HPDE6-E6E7 (cell line): ENCODE measurements around the gene LIM2.
"Not testable (repeated sequence)": the region's sequence is repeated elsewhere in the genome, so short reads cannot be mapped to it uniquely, and the experiment has no call there.

Experiments used
- DNase-seq: peaks from one replicate; pipeline ENCODE4 v3.0.0; 2011; ENCODE audit warnings: missing footprints; ENCODE audit errors: extremely low spot score

LIM2 gene, protein sequence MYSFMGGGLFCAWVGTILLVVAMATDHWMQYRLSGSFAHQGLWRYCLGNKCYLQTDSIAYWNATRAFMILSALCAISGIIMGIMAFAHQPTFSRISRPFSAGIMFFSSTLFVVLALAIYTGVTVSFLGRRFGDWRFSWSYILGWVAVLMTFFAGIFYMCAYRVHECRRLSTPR

DNA sequence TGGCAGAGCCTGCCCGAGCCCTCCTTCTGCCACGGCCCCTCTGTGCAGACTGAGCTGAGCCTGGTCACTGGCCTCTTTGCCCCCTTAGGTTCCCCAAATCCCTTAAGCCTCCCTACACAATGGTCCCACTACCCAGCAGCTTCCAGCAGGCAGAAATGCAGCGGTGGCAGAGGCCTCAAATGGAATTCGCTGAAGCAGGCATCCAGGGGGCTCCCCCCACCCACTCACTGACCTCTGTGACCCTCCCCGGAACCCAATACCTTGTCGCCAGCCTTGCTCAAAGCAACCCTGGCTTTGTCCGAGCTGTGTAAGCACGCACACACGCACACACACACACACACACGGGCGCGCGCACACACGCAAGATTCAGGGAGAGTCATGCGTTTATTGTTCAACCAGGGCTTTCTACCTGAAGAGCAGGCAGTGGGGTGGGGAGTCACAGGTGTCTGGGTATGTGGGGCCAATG lies at the start of gene LIM2:
LIM2 (minus strand) TSS at position 51 of the 466 bp plus-strand sequence. CDS start 531 bp downstream, outside the sequence.
- DNase-seq, result no peak

DNA sequence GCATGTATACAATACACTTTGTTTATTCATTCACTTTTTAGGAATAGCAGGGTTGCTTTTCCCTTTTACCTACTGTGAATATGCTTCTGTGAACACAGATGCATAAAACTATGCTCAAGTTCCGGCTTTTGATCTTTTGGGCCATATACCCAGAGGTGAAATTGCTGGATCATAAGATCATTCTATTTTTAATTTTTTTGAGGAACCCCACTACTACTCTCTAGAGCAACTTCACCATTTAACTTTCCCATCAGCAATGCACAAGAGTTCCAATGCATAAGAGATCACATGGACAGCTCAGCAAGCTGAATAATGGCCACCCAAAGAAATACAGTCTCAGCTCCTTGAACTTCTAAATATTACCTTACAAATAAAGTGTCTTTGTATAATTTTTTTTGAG lies 46.7 kb upstream of the LIM2 start:
- no peak for DNase-seq

DNA sequence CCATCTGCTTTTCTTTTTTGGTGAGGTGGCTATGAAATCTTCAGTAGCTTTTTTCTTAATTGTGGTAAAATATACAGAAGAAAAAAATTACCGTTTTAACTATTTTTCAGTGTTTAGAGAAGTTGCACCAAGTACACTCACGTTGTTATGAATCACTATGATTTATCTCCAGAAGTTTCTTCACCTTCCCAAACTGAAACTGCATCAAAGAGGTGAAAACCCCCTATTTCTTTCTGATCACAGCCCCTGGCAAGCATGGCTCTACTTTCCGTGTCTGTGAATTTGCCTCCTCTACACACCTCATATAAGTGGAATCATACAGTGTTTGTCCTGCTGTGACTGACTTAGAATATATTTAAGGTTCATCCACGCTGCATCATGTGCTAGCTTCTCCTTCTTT lies 45.3 kb upstream of the LIM2 start:
- no peak for DNase-seq

DNA sequence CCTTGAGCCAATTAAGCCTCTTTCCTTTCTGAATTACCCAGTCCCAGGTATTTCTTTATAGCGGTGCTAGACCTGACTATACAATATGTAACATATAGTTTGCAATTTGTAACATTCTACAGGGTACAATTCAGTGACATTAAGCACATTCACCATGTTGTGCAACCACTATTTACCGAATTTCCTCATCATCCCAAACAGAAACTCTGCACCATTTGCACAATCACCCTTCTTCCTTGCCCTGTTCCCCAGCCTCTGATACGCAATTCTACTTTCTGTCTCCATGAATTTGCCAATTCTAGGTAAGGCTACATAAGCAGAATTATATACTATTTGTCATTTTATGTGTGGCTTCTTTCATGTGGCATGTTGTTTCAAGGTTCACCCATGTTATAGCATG lies 43.4 kb upstream of the LIM2 start:
- no peak for DNase-seq

DNA sequence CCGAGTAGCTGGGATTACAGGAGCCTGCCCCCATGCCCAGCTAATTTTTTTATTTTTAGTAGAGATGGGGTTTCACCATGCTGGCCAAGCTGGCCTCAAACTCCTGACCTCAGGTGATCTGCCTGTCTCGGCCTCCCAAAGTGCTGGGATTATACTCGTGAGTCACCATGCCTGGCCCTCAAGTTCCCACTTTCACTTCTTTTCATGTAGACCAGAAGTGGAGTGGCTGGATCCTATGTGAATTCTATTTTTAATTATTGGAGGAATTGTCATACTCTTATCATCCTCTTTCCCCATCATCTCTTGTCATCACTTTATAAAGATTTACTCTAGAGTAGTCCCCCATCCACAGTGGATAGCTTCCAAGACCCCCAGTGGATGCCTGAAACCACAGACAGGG lies 42.4 kb upstream of the LIM2 start:
- DNase-seq, result no peak

DNA sequence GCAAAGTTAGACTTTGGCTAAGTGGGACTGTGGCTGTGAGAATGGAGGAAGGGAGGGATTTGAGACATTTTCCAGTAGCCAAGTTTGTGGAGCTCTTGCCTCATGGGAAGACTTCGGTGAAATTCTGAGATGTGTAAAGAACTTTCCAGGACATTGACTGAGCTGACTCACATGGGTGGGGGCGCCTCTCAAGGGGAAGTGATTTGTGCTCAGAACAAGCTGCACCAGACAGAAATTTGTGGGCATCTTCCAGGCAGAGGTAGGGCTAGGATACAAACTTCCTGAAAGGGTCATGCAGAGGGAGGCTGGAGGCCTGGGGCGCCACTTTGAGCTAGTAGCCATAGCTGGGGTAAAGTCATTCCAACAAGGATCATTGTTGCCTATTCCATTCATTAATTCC lies 39.4 kb upstream of the LIM2 start:
- DNase-seq, result no peak

DNA sequence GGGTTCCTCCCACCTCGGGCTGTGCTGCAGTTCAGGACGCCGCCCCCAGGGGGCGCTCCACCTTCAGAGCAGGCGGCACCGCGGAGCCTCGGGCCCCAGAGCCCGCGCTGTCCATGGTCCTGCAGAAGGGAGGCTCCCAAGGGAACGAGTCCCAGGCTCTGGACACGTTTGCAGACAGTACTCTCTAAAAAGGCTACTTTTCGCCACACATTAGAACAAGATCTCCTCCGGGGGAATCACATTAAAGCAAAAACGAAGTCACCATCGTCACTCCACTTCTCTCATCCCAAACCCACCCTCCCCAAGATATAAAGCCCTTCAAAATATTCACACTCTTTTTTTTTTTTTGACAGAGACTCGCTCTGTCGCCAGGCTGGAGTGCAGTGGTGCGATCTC lies 34.3 kb upstream of the LIM2 start:
- DNase-seq, result peak; percentile 70

DNA sequence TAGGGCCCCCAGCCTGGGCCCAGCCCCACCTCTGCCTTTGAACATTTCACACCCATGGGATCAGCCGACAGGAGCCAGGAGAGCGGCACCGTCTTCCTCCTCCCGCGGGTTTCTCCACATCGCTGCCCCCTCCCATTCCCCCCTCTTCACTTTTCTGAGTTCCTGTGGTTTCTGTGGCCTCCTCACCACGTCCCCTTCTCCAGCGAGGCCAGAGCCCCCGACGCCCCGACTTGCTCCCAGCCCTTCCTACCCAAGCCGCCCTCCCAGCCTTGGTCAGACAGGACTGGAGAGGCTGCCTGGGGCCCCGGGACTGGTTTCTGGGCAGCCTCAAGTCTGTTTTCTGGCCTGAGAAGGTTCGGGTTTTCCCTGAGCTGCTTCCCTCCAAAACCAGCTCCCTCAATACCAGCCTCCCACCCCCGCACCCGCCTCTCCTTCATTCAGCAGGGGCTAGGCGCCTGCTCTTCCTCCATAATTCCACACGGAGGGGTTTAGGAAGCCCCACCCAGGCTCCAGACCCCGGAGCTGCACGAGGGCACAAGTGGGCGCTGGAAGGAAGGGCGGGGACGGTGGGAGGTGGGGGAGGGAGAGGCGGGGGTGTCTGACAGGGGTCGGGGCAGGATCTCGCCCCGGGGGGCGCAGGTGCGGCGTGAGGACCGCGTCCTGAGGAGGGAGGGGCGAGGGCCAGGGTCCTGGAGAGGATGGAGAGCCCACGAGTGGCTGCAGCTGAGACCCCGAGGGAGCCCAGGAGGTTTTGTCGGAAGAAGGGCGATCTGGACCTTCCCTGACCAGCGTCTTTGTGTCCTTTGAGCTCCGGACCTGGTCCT lies 33.7 kb upstream of the LIM2 start:
- DNase-seq, result no peak

DNA sequence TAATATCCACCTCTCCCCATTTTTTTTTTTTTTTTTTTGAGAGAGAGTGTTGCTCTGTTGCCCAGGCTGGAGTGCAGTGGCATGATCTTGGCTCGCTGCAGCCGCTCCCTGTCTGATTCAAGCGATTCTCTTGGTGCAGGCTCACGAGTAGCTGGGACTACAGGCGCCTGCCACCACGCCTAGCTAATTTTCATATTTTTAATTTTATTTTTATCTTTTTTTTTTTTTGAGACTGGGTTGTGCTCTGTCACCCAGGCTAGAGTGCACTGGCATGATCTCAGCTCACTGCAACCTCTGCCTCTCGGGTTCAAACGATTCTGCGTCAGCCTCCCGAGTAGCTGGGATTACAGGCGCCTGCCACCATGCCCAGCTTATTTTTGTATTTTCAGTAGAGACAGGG lies 32.7 kb upstream of the LIM2 start:
- DNase-seq, result not testable (repeated sequence)

DNA sequence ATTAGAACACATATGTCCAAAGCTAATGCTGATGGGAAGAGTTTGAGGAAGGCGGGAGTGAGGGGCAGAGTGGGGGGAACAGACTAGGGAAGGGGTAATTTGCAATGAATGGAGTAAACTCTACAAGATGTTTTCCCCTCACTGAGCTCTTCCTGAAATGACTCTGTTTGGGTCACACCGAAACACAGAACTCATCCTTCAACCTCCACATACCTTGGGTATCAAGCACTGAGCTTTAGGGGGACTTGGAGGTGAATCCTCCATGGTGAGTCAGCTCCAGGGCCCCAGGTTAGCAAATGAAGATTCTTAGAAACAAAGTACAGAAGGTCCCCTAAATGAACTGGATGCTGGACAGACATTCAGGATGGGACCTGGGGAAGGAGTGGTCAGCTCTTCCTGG lies 30.9 kb upstream of the LIM2 start:
- no peak for DNase-seq

DNA sequence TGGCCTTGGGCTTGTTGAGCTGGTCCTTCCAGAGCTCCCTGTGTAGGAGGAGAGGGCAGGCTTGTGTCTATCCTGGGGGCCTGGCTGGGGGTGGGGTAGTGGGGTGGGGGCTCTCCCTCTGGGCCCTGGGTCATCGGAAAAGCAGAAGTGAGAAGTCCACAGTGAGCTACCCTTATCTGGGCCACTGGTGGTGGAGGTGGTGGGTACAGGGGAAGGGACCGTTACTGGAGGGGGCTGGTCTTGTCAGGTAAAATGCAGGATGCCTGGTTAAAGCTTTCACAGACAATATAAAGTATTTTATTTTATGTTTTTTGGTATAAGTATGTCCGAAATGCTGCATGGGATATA lies 30.0 kb upstream of the LIM2 start:
- DNase-seq, result no peak

DNA sequence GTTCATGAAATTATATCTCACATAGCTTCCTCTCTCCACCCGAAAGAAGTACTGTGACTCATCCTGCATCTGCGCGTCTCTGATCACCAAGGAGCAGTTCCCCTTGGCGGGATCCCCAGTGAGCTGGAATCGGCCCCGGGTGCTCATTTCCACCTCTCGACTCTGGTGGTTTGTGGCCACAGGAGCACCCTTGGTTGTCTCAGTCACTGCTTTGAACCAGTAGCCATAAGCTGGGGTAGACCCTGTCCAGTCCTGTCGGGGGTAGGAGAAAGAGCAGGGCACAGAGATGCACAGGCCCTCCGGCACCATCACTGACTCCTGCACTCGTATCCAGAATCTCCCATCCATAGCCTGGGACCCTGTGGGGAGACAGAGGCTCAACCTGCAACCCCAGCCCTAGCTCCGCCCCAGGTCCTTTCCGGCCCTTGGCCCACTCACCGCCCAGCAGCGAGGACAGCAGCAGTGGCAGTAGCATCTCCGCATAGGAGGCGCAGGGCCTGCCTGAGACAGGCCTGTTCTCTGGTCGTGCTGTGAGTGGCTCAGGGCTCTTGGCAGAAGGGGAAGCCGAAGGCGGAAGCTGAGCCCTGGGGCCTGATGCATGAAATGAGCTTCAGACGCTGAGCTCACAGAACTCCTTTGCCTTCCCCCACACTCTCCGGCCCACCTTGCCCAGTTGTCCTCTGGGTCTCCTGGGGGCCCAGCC lies 29.5 kb upstream of the LIM2 start, which contains the start of gene SIGLEC10:
SIGLEC10 (minus strand) TSS at position 536 of the 703 bp plus-strand sequence; CDS start at position 475, 61 bp downstream.
- no peak for DNase-seq

DNA sequence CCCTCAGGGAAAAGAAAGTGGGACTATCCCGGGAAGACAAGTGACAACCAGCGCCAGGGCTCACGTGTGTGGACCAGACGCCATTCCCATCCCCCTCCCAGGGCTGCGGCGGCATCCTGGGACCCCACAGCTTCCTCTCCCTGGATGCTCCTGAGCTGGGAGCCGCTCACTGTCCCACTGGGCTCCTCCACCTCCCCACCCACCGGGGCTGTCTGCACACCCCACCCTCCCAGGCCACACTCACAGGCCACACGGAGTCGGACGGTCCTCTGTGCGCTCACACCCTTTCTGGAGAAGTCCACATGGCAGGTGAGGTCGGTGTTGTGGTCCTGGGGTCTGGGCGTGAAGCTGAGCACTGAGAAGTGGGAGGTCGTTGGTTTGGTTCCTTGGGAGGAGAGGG lies 28.6 kb upstream of the LIM2 start:
- not testable (repeated sequence) for DNase-seq

DNA sequence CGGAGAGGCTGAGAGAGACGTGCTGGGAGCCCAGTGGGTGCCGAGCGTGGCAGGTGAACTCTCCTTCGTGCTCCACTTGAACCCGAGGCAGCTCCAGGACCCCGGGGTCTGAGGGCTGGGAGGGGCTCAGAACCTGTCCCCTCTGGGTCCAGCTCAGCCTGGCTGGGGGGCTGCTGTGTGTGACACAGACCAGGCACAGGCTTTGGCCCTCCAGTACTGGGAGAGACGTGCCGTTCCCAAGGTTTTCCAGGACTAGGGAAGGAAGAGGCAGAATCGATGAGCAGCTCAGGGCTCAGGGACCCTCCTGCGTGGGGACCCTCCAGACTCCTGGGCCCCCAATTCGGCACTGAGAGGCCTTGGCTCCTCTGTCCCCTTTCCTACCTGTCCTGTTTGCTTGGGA lies 27.4 kb upstream of the LIM2 start:
- DNase-seq, result no peak

DNA sequence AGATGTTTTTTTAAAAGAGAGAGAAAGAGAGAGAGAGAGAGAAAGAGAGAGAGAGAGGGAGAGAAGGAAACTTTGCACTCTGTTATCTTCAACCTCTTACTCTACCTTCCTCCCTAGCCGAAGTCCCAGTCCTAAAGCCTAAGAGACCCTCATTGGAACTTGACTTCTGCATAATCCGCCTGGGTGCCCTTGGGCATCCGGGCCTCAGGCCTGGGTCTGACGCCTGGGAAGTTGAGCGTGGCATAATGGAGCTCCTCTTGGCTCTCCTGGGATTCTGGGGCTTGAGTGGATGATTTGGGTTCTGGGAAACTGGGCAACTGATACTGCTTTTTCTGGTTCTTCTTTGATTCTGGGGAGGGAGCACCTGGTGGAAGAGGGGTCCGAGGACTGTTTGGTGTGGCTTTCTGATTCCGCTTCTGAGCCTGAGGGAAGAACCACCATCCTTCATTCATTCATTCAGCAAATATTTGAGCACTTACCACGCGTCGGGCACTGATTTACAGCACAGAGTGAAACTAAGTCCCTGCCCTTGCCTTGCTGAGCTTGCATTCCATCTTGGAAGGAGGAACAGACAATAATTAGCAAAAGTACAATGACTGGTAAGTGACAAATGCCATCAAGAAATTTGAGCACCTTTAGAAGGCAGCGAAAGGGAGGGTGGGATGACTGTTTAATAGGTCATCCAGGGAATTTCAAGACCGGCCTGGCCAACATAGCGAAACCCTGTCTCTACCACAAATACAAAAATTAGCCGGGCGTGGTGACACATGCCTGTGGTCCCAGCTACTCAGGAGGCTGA lies 23.4 kb upstream of the LIM2 start:
- no peak for DNase-seq

DNA sequence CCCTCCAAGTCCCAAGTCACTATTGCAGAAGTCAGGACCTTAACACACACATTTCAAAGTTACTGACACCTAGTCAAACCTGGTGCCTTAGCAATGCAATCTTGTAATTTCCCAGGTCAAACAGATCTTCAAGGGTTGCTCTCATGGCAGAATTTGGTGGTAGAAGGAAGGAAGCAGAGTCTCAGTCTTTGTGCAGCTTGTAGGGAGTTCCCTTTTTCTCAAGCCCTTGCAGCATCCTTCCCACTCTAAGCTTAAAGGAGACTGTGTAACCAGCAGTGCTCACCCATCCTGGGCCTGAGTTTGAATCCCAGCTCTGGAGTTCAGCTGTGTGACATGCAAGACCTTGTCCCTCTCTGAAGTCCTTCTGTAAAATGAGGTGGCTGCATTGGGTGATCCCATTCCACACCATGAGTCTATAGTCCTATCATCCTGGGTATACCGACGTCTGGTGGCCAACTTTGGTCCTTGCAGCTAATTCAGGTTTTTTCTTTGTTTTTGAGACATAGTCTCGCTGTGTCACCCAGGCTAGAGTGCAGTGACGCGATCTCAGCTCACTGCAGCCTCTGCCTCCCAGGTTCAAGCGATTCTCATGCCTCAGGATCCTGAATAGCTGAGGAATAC lies 19.8 kb upstream of the LIM2 start:
- peak; percentile 26 for DNase-seq

DNA sequence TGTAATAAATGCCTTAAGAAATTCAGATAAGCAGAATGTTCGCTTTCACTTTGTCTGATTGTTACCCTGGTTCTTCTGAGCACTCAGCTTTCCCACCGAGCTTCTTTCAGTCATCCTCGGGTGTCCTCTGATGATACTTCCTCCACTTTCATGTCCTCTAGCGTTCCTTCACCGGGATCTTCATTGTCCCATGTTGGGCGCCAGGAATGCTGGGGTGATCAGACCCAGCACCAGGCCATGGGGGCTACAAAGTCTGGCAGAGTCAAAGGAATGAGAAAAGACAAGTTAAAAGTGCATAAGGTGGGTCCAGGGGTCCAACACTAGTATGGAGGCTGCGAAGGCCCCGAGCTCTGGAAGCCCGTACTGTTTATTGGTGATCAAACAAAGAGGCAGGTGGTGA lies 14.3 kb upstream of the LIM2 start:
- no peak for DNase-seq

DNA sequence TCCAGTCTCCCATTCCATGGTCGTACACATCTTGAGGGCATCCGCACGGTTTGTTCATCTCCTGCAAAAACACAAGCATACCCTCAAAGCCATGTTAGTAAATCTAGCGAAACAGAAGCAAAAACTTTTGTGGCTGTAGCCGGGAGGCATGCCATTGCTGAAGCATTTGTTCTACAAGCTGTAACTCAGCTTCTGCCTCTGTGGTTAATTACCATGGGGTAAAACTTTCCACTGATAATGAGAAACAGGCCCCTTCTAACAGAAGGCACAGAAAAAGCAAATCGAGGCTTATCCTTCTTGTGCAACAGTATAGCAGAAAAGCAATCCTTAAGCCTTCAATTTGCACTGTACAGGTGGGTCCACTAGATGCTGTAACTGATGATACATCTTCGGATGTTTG lies 12.2 kb upstream of the LIM2 start:
- DNase-seq, result not testable (repeated sequence)

DNA sequence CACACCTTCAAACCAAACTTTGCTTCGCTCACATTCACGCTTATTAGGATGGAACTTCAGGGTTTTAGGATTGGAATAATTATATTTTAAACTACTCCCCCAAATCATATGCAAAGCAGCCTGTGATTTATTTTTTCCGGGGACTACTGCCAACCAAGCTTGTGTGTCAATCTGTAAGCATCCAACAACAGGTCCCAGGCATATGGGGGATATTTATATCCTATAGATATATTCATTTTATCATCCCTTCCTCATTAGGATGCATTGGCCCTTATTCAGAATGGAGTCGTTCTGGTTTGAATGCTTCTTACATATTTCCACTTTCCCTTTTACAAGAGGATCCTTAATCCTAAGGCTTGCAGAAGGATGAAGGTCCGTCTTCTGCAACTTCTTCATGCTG lies 11.5 kb upstream of the LIM2 start:
- no peak for DNase-seq

DNA sequence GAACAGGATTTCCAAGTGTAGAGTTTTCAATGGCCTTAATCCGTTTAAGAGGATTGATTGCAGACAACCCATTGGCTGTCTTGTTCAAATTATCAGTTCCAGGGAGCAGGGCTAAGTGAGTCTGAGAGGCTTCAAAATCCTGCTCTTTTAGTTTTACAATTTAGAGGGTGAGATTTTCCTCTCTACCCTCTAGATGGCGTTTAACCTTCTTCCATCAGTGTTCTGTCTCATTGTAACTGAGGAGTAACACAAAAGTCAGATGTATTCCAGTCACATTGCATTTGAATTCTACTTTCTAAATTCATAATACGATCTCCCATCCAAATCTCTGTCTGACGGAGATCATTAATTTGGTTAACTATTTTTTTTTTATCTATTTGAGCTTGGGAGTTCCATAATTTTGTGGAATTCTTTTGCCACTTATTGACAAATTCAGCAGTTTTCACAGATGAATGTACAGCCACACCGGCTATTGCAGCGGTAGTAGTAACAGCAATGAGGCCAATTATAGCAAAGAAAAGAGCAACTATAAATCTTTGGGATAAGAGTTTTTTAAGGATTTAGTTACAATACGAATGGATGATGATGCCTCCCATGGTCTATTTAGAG lies 10.4 kb upstream of the LIM2 start:
- DNase-seq, result no peak

DNA sequence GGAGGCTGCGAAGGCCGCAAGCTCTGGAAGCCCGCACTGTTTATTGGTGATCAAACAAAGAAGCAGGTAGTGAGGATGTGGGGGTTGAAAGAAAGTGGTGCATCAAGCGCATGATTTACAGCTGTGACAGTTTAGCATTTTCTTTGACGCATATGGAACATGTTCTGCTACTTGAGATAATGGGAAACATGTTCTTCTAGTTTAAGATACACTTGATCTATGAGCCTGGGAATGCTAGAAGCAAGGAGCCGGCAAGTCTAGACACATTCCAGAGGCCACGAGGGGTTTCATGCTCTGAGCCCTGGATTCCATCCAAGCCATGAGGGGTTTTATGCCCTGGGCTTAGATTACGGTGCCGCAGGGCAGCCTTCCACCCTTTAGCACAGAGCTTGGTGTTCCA lies 9.7 kb upstream of the LIM2 start:
- not testable (repeated sequence) for DNase-seq
